Measurements from ENCODE around the gene FRRS1.
A peak's percentile ranks its signal among the peaks of the same experiment; 100 is the strongest.
"Not testable (repeated sequence)": the region's sequence is repeated elsewhere in the genome, so short reads cannot be mapped to it uniquely, and the experiment has no call there.

Gene FRRS1

GRCh38 chr1:99768104-99768503 lies 1.7 kb upstream of the FRRS1 start:
- peak; percentile 35 for DNase-seq (ENCODE audit: low read depth, low spot score)

- DNase-seq (ENCODE audit: low read depth, low spot score) = no peak
Measured at GRCh38 chr1:99764909-99765308, 1.5 kb downstream of the FRRS1 start.

- DNase-seq (ENCODE audit: low read depth, low spot score) = no peak
Measured at GRCh38 chr1:99764439-99764838, 2.0 kb downstream of the FRRS1 start.

- DNase-seq (ENCODE audit: low read depth, low spot score) = no peak
Measured at GRCh38 chr1:99763956-99764355, 2.5 kb downstream of the FRRS1 start.

GRCh38 chr1:99761774-99762173 lies 4.7 kb downstream of the FRRS1 start:
- no peak for DNase-seq (ENCODE audit: low read depth, low spot score)

- no peak for DNase-seq (ENCODE audit: low read depth, low spot score)
Measured at GRCh38 chr1:99759518-99760160, 6.8 kb downstream of the FRRS1 start.

- DNase-seq (ENCODE audit: low read depth, low spot score) = not testable (repeated sequence)
Measured at GRCh38 chr1:99758686-99759517, 7.5 kb downstream of the FRRS1 start.

- DNase-seq (ENCODE audit: low read depth, low spot score) = no peak
Measured at GRCh38 chr1:99758073-99758511, 8.3 kb downstream of the FRRS1 start.

GRCh38 chr1:99756598-99756997 lies 9.8 kb downstream of the FRRS1 start:
- peak; percentile 31 for DNase-seq (ENCODE audit: low read depth, low spot score)

- no peak for DNase-seq (ENCODE audit: low read depth, low spot score)
Measured at GRCh38 chr1:99755664-99756063, 10.8 kb downstream of the FRRS1 start.

- no peak for DNase-seq (ENCODE audit: low read depth, low spot score)
Measured at GRCh38 chr1:99754697-99755096, 11.7 kb downstream of the FRRS1 start.

GRCh38 chr1:99754055-99754626 lies 12.3 kb downstream of the FRRS1 start:
- DNase-seq (ENCODE audit: low read depth, low spot score) = no peak

GRCh38 chr1:99751877-99752504 lies 14.4 kb downstream of the FRRS1 start:
- no peak for DNase-seq (ENCODE audit: low read depth, low spot score)

- no peak for DNase-seq (ENCODE audit: low read depth, low spot score)
Measured at GRCh38 chr1:99749504-99750347, 16.7 kb downstream of the FRRS1 start.

GRCh38 chr1:99748419-99748818 lies 18.0 kb downstream of the FRRS1 start:
- no peak for DNase-seq (ENCODE audit: low read depth, low spot score)

GRCh38 chr1:99745684-99746083 lies 20.8 kb downstream of the FRRS1 start:
- DNase-seq (ENCODE audit: low read depth, low spot score) = no peak

- no peak for DNase-seq (ENCODE audit: low read depth, low spot score)
Measured at GRCh38 chr1:99745061-99745460, 21.4 kb downstream of the FRRS1 start.

GRCh38 chr1:99740141-99740540 lies 26.3 kb downstream of the FRRS1 start:
- no peak for DNase-seq (ENCODE audit: low read depth, low spot score)

- DNase-seq (ENCODE audit: low read depth, low spot score) = no peak
Measured at GRCh38 chr1:99738858-99739465, 27.5 kb downstream of the FRRS1 start.

GRCh38 chr1:99737016-99737415 lies 29.4 kb downstream of the FRRS1 start:
- DNase-seq (ENCODE audit: low read depth, low spot score) = peak; percentile 73

- no peak for DNase-seq (ENCODE audit: low read depth, low spot score)
Measured at GRCh38 chr1:99735852-99736251, 30.6 kb downstream of the FRRS1 start.

Data from astrocyte of the hippocampus (primary cell).